Esophagus muscularis mucosa (tissue), 4 donors: ENCODE measurements around the gene GPR68.

Source experiments
- EP300 ChIP-seq: sonication (generic); formaldehyde crosslinking; IDR thresholded peaks from one replicate; pipeline ENCODE4 v1.6.1; 2017; ENCODE audit warnings: antibody characterized with exemption
- POLR2A ChIP-seq: fragments of 450-650 bp; IDR thresholded peaks from one replicate; pipeline ENCODE4 v1.6.1; 2017; ENCODE audit warnings: antibody characterized with exemption, moderate library complexity, mild to moderate bottlenecking, low read depth
- POLR2AphosphoS5 ChIP-seq, 2 donors: sonication (generic); formaldehyde crosslinking; IDR thresholded peaks; one replicate each; pipeline ENCODE4 v1.6.1; 2017; ENCODE audit warnings: antibody characterized with exemption in 2 of 2
- TF ChIP-seq, protein P1 (sequence below), 3 experiments: fragments of 200-600 bp in 2 of 3; fragments of 450-650 bp in 1 of 3; sonication (generic) in 2 of 3; IDR thresholded peaks; one replicate each; pipeline ENCODE4 v1.5.1; 2017 to 2019; ENCODE audit warnings: antibody characterized with exemption in 3 of 3, mild to moderate bottlenecking in 2 of 3, moderate library complexity in 1 of 3

GRCh38 chr14:91211017-91211416 is 33.5 kb downstream of the GPR68 start:
- TF ChIP-seq POLR2A (no peak), EP300 (no peak), POLR2AphosphoS5 (IDR thresholded peaks at IDR 0.05) (no peak)
- TF ChIP-seq, protein P1, sequence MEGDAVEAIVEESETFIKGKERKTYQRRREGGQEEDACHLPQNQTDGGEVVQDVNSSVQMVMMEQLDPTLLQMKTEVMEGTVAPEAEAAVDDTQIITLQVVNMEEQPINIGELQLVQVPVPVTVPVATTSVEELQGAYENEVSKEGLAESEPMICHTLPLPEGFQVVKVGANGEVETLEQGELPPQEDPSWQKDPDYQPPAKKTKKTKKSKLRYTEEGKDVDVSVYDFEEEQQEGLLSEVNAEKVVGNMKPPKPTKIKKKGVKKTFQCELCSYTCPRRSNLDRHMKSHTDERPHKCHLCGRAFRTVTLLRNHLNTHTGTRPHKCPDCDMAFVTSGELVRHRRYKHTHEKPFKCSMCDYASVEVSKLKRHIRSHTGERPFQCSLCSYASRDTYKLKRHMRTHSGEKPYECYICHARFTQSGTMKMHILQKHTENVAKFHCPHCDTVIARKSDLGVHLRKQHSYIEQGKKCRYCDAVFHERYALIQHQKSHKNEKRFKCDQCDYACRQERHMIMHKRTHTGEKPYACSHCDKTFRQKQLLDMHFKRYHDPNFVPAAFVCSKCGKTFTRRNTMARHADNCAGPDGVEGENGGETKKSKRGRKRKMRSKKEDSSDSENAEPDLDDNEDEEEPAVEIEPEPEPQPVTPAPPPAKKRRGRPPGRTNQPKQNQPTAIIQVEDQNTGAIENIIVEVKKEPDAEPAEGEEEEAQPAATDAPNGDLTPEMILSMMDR (IDR thresholded peaks at IDR 0.05) = no peak
